ENCODE measurements around the gene CDK14. TPM values are rescaled to one million over a fixed set of nuclear protein-coding genes. Genes with fewer than 3 reads are reported as not detected.
A peak's percentile ranks its signal among the peaks of the same experiment; 100 is the strongest.
"Not testable (repeated sequence)": the region's sequence is repeated elsewhere in the genome, so short reads cannot be mapped to it uniquely, and the experiment has no call there.

Gene CDK14
- total RNA-seq, 1 donor: 44.8 TPM

GRCh38 chr7:90766814-90767564 lies 170.9 kb downstream of the CDK14 start:
- no peak overlapping the region for H3K4me3 ChIP-seq (ENCODE audit: low read depth, low read length)
- peak; percentile 73 for DNase-seq (ENCODE audit: low read depth)

GRCh38 chr7:90768301-90768700 lies 172.2 kb downstream of the CDK14 start:
- H3K4me3 ChIP-seq (ENCODE audit: low read depth, low read length): no peak overlapping the region
- no peak for TF ChIP-seq CTCF (IDR thresholded peaks at IDR 0.05; ENCODE audit: insufficient read depth, low read length)
- no peak for DNase-seq (ENCODE audit: low read depth)

More at GRCh38 chr7:90766814-90767564, 170.9 kb downstream of the CDK14 start:
- peak; percentile 6 for TF ChIP-seq CTCF (IDR thresholded peaks at IDR 0.05; ENCODE audit: insufficient read depth, low read length)

- H3K4me3 ChIP-seq (ENCODE audit: low read depth, low read length): no peak overlapping the region
- TF ChIP-seq CTCF (IDR thresholded peaks at IDR 0.05; ENCODE audit: insufficient read depth, low read length): no peak
- DNase-seq (ENCODE audit: low read depth): no peak
Observed at GRCh38 chr7:90769036-90769435, 172.9 kb downstream of the CDK14 start.

GRCh38 chr7:90769566-90769965 lies 173.4 kb downstream of the CDK14 start:
- not testable (repeated sequence) for DNase-seq (ENCODE audit: low read depth); H3K4me3 ChIP-seq (ENCODE audit: low read depth, low read length)

GRCh38 chr7:90771281-90771680 lies 175.2 kb downstream of the CDK14 start:
- H3K4me3 ChIP-seq (ENCODE audit: low read depth, low read length): no peak overlapping the region
- peak; percentile 36 for DNase-seq (ENCODE audit: low read depth)
- no peak for TF ChIP-seq CTCF (IDR thresholded peaks at IDR 0.05; ENCODE audit: insufficient read depth, low read length)

- H3K4me3 ChIP-seq (ENCODE audit: low read depth, low read length): no peak overlapping the region
- no peak for TF ChIP-seq CTCF (IDR thresholded peaks at IDR 0.05; ENCODE audit: insufficient read depth, low read length)
- no peak for DNase-seq (ENCODE audit: low read depth)
Observed at GRCh38 chr7:90772410-90772809, 176.3 kb downstream of the CDK14 start.

GRCh38 chr7:90773269-90773668 lies 177.1 kb downstream of the CDK14 start:
- no peak for DNase-seq (ENCODE audit: low read depth)
- no peak for TF ChIP-seq CTCF (IDR thresholded peaks at IDR 0.05; ENCODE audit: insufficient read depth, low read length)
- H3K4me3 ChIP-seq (ENCODE audit: low read depth, low read length): no peak overlapping the region
